HG02852 (cell line): ENCODE measurements around the gene ITGA2.
"Not testable (repeated sequence)": the region's sequence is repeated elsewhere in the genome, so short reads cannot be mapped to it uniquely, and the experiment has no call there.

Experiments used
- ATAC-seq: cut with Tn5 transposase; IDR thresholded peaks from one replicate; pipeline ENCODE4 v1.9.1; 2021; ENCODE audit warnings: mild to moderate bottlenecking, moderate library complexity; ENCODE audit not compliant: unreplicated experiment

ITGA2 gene

GRCh38 chr5:52989025-52989780 is at the start of gene ITGA2:
Gene ITGA2, plus strand, starts transcription at chr5:52989352. Its CDS starts 117 bp downstream, at chr5:52989469.
- peak; percentile 61 for ATAC-seq

GRCh38 chr5:52943285-52943684 is 45.9 kb upstream of the ITGA2 start:
- ATAC-seq: no peak

DNA sequence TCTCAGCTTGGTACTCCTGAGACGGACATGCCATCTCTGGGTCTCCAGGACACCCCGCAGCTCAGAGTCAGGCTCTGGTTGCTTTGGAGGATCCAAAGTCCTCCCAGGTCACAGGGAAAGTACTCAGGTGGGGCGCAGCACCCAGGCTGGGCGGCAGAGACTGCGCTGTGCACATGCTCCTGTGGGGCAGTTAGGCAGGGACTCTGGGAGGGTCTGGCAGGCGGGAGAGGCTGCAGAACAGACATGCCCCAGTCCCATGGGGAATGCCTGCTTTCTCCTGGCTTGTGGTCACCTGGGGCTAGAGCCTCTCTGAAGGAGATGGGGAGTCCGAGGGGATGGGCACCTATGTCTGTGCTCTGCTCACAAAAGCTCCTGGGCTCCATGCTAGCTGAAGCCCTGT is 45.3 kb upstream of the ITGA2 start:
- ATAC-seq: no peak

DNA sequence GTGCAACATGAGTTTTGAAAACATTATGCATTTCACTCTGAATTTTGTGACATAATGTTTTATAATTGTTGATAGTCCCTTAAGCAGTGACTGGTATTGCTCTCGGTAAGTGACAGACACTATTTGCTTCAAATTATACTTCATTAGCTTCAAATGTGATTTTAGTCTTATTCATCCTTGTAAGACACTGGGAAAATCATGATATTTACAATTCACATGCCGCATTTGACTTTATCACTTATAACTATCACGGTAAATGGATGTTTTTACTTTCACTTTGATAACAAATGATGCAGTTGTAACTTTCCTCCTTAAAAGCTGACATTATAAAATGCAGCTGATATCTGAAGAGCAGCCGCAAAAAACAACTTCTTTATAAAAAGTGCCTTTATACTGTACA is 44.1 kb upstream of the ITGA2 start:
- ATAC-seq: no peak

DNA sequence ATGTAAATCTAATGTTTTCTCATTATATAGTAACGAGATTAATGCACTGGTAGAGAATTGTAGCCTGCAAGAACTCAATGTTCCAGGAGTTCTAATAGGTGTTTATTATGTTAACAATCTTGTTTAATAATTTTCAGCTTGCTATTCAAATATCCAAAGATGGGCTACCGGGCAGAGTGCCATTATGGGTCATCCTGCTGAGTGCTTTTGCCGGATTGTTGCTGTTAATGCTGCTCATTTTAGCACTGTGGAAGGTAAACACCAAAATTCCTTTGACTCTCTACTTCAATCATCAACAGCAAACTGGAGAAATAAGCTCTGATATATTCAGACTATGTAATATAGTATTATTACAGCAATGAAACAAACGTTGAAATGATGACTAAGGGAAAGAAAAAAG is 41.9 kb upstream of the ITGA2 start:
- no peak for ATAC-seq

DNA sequence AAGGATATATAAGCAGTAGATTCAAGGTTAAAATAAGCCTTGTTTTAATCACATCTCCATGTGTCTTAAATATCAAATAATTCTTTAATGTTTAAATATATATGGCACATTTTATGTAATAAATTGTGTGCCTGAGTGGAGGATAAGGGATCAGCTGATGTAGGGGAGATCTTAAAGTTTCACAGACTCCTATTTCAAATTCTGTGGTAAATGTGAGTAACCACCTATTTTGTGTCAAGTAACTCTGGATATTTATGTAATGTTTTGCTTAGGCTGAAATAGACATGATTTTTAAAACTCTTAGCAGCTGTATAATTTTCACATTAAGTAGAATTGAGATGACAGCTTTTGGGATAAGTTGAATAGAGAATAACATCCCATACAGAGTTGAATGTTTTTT is 41.3 kb upstream of the ITGA2 start:
- no peak for ATAC-seq

DNA sequence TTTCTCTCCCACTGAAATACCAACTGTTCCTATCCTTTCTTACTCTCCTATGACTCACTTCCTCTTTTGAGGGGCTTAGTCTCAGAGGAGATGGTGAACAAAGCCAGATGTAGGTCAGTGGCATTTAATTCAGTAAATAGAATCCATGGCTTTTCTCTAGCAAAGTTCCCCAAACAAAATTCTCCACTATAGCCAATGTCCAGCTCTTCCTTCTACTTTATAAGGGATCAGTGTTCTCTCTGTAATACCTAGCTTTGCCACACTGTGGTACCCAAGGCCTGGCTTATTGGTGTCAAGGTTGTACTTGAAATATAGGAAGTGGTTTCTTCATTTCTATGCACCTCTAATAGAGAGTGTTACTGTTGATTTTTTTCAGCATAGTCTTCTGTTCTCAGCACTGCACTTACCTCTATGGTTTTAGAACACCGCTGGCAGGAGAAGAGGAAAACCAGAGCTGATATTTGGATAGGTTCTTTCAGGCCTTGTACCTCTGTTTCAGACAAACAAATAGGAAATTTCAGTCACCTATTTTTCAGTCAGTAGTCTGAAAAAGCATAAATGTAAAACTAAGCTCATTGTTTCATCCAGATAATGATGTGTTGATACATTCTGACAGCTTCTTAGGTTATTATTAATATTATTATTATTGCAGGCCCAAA is 40.6 kb upstream of the ITGA2 start:
- peak; percentile 98 for ATAC-seq

GRCh38 chr5:52950686-52951085 is 38.5 kb upstream of the ITGA2 start:
- no peak for ATAC-seq

GRCh38 chr5:52952483-52952882 is 36.7 kb upstream of the ITGA2 start:
- ATAC-seq: no peak

DNA sequence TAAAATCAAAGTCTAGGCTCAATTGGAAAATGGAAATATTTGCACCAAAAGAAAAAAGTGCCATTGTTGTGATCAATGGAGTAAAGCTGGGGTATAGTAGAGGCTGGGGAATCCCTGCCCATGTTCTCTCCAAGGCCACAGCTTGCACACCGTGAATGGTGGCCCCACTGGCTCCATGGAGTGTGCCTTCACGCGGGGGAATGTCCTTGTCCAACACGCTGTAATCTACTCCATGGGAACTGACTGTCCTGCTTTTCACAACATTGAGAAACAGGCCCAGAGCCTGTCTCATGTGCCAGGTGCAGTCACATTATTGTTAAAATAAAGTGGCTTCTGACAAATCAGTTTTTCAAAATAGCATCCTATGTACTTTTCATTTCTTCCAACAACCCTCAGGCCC is 33.1 kb upstream of the ITGA2 start:
- ATAC-seq: no peak

DNA sequence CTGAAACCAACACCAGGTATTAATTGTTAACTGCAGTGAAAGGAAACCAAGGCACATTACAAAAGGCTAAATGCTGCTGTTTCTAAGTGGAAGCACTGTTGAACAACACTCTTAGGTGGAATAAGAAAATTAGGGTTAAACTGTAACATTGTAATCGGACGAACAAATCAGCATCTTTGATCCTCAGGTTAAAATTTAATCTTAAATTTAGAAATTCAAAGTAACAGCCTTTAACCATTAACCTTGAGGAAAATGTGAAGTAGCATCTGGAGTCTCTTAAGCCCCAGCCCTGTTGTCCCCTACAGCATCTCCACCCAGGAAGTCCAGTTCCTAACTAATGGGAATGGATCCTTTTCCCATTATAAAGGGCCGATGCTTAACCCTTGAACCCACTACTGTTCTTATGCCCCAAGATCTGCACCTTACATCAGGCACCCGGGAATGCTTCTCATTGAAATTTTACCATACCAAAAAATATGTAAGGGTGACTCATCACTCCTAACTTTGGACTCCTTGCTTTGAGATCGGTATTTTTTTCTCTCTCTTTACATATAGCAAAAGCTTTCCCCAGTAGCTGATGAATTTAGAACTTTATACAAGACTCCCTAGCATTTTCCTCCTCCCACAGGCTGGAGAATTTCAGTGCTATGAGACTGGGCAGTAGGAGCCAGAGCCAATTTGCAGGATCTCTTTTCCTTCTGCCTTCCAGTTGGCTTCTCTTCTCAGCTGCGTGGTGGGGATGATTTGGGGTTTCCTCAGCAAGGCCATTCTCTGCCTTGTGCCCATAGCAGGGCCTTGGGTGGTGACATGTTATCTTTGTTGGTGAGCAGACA is 32.0 kb upstream of the ITGA2 start:
- no peak for ATAC-seq

- no peak for ATAC-seq
Observed at GRCh38 chr5:52961274-52961681, 27.9 kb upstream of the ITGA2 start.

DNA sequence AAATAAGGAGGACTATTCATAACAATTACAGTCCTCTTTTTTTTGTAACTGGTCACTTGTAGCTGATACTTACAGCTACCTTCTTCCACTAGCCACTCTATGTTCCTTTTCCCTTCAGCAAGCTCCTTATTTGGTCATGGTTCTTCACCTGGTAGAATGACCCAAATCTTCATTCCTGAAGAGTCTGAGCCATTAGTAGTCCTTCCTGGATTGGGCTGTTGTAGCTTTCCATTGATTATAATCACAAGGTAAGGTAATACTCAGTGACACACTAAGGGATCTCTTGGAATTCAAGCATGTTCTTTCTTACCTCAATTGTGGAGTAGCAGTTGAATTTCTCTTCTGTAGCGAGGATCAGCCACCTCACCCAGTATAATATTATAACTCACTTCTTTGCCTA is 25.5 kb upstream of the ITGA2 start:
- ATAC-seq: no peak

- no peak for ATAC-seq
Observed at GRCh38 chr5:52964138-52964537, 25.0 kb upstream of the ITGA2 start.

DNA sequence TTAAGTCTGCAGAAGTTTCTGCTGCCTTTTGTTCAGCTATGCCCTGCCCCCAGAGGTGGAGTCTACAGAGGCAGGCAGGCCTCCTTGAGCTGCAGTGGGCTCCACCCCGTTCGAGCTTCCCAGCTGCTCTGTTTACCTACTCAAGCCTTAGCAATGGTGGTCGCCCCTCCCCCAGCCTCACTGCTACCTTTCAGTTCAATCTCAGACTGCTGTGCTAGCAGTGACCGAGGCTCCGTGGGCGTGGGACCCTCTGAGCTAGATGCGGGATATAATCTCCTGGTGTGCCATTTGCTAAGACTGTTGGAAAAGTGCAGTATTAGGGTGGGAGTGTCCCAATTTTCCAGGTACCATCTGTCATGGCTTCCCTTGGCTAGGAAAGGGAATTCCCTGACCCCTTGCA is 13.0 kb upstream of the ITGA2 start:
- not testable (repeated sequence) for ATAC-seq

DNA sequence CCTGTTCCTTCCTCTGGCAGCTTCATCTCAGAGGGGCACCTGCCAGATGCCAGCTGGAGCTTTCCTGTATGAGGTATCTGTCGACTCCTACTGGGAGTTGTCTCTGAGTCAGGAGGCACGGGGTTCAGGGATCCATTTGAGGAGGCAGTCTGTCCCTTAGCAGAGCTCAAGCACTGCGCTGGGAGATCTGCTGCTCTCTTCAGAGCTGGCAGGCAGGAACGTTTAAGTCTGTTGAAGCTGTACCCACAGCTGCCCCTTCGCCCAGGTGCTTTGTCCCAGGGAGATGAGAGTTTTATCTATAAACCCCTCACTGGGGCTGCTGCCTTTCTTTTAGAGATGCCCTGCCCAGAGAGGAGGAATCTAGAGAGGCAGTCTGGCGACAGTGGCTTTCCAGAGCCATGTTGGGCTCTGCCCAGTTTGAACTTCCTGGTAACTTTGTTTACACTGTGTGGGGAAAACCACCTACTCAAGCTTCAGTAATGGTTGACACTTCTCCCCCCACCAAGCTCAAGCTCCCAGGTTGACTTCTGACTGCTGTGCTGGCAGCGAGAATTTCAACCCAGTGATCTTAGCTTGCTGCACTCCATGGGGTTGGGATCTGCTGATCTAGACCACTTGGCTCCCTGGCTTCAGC is 11.8 kb upstream of the ITGA2 start:
- ATAC-seq: no peak

DNA sequence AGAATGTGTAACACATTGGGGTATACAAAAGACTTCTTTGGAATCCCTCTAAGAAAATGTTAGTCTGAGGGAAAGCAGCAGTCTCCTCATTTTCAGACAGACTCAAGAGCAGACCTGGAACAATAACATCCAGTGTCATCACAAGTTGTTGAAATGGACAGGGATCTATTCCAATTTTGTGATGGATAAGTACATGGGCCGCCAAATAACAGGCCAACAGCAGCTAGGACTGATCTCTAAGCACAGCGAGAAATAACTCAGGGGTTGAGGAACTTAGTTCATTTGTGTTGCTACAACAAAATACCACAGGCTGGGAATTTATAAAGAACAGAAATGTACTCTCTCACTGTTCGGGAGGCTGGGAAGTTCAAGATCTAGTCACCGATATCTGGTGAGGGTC is 7.6 kb upstream of the ITGA2 start:
- no peak for ATAC-seq

- ATAC-seq: no peak
Observed at GRCh38 chr5:52983731-52984636, 5.2 kb upstream of the ITGA2 start.

DNA sequence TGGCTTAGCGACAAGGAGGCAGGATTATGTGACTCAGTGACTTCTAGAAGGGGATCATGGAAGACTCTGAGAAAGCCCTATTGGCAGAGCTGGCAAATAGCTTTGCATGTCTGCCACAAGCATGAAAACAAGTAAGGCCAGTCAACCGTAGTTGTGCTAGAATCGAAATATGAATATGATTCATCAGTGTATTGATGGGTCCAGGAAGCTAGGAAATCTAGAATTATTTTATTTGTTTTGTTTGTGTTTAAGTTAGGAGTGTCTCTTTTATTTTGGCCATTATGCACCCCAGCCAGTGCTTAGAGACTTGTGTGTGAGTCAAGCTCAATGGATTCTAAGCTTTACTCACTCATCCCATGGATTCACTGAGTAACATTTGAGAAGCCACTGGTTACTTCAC is 3.8 kb upstream of the ITGA2 start:
- no peak for ATAC-seq

DNA sequence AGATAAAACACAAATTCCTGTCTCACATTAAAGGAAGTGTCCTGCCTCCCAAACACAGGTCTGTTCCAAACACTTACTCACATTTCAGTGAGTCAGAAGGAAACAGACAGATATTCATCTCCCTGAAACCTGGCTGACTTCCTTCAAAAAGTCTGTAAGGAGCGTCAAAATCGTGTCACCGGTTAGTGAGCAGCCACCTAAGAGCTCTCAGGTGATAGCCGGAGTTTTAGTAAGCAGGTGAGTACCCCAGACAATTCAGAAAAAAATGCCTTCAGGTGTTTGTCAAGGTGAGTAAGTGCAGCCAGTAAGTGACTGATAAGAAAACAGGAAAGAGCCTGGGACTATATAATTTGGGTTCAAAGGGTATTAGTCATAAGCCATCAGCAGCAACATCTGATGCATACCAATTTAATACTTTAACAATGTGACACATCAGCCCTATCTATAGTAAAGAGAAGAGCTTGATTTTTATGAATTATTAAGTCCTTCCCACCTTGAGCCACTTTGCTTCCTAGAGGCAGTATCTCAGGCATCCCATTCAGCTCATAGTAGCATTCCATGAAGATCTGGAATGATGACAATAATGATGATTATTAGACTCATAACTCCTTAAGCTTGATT is 1.3 kb upstream of the ITGA2 start:
- no peak for ATAC-seq
